ENCODE results near the gene UGT1A6. TPM values are rescaled to one million over a fixed set of nuclear protein-coding genes. Genes with fewer than 3 reads are reported as not detected.
"Not testable (repeated sequence)": the region's sequence is repeated elsewhere in the genome, so short reads cannot be mapped to it uniquely, and the experiment has no call there.

The UGT1A6 gene
- polyA plus RNA-seq, 4 donors, result 0.08 to 5.4 (median 2.9) TPM

DNA sequence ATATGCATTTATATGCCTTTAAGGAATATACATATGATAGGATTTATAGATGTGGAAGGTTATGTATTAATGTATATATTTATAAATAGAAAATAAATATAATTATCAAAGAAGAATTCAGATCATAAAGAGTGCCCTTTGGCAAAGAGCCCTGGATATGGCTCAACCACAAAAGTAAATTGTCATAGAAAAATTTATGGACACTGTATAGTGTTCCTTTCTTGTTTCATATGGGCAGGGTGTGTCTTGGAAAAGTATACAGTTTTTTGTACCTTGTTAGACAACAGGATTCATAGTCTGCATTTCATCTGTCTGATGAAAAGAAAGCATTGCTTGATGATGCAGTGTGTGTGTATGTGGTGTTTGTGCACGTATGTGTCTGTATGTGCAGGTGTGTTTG is 8.1 kb upstream of the UGT1A6 start:
- no peak for DNase-seq (ENCODE audit: low read depth in 4 of 4, low spot score in 3 of 4)

DNA sequence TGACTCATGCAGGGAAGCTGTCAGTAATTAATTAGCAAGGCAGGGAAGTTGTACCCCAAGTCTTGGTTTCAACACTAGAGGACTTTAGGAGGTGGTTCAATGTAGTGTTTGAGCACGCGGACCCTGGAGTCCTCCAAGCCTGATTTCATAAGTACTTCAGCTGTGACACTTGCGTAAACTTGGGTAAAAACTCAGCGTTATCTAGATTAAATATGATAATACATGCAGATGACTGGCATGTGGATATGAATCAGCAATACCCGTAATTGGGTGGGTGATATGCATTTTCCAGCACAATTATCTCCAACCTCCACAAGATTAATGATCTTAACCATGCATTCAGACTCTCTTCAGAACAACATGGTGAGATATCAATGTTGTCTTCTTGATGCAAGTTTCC is 5.8 kb upstream of the UGT1A6 start:
- no peak for DNase-seq (ENCODE audit: low read depth in 4 of 4, low spot score in 3 of 4)

DNA sequence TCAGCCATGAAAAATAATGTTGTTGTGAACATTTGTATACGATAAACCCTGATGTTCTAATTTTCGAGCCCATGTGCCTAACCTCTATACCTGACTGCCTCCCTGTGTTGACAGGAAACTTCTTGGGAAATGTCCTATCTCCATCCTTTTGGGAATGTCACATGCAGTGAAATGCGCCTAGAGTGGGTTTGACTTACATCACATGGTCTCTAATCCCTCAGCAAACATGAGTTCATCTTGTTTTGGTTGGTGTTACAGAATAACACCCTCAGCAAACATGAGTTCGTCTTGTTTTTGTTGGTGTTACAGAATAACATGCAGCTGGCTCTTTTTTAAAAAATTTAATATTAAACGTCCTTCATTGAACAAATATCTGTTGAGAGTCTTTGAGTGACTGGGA is 4.3 kb upstream of the UGT1A6 start:
- no peak for DNase-seq (ENCODE audit: low read depth in 4 of 4, low spot score in 3 of 4)

DNA sequence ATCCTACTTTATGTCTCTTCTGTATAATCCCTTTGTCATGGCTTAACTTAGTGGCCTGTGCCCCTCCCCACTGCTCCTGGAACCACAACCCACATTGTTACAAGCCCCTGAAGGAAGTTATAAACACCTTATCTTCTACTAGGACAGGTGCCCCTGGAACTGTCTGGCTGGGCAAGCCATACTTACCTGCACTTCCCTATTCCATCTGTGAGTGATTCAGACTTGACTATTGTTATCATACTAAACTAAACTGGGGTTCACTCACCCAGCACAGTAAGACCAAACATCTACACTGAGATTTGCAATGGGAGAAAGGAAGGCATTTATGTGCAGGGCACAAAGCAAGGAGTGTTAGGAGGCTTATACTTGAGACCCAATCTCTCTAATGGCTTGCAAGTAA is 3.7 kb upstream of the UGT1A6 start:
- no peak for DNase-seq (ENCODE audit: low read depth in 4 of 4, low spot score in 3 of 4)

DNA sequence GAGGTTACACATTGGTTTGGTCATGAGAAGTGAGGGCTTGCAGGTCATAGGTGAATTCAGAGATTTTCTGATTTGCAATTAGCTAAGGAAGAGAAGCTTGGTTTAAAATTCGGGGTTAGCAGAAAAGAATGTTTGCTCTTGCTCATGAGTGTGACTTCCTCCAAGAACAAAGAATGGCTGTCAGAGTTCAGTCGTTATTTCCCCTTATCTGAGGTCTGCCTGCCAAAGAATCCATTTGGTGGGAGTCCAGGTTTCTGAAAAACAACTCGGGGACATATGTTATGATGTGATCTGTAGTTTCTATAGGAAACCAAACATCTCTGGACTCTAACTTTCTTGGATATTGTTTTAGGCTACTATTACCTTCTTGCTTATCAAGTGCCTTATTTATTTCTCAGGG is 3.2 kb upstream of the UGT1A6 start:
- no peak for DNase-seq (ENCODE audit: low read depth in 4 of 4, low spot score in 3 of 4)

DNA sequence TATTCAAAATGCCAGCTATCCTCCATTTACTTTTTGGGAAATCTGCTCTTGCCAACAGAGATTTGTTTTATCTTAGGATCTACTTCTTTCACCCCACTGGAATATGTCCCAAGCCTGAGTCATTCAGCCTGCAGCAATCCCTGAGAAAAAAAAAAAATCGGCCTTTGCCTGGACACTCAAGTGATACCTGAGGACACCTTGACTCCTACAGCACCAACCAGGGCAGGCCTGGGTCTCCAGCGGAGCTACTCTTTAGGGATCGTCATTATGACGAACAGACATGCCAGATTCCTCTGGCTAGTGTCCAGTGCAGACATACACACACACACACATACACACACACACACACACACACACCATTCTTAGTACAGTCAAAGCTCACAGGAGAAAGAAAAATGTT is 2.2 kb upstream of the UGT1A6 start:
- no peak for DNase-seq (ENCODE audit: low read depth in 4 of 4, low spot score in 3 of 4)

DNA sequence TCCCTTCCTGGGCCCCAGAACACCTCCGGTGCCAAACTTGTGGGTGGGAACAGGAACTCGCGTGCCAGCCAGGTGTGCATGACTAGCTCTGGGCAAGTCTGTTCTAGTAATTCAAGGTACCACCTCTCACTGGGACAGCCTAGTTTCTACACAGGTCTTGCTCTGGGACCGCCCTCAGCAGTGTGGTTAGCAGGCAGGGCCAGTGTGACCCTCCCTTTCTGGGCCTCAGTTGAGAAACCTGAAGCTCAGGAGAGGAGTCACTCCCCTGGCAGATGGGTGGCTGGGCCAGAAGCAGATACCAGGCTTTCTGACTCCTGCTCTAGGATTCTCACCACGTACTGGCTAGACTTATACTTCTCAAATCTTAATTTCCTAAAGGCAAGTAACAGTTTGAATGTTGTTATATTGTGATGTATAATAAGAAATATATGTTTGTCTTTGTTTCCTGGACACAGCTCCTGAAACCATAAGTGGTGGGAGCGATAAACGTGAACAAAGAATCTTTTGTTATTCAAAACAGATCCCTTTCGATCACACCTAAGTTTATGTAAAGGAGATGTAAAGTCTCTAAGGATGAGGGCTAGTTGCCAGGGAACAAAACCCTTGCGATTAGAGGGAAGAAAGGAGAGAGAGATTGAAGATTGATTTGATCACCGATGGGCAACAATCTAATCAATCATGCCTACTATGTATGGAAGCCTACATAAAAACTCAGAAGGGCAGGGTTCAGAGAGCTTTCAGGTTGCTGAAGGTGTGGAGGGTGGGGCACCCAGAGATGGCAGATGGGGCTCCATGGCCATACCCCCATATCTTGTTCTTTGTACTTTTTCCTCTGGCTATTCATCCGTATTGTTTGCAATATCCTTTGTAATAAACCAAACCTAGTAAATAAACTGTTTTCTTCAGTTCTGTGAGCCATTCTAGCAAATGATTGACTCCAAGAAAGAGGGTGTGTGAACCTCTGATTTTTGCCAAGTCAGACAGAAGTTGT is 952 bp upstream of the UGT1A6 start:
- no peak for DNase-seq (ENCODE audit: low read depth in 4 of 4, low spot score in 3 of 4)

DNA sequence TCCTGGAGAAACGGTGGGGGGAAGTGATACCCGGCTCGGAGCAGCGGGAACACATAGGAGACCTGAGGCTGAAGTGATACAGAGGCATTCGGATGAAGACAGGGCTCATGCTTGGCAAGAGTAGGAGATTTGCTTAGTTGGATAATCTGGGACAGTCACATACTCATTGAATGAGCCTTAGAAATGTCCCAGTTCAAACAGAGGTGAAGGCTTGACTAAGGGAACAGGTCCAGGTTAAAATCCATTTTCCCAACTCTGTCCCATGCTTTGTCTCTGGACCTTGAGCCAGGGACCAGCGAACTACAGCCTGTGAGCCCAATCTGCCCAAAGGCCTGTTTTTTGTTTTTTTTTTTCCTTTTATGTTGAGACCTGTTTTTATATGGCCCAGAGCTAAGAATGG is 1.3 kb downstream of the UGT1A6 start:
- no peak for DNase-seq (ENCODE audit: low read depth in 4 of 4, low spot score in 3 of 4)

DNA sequence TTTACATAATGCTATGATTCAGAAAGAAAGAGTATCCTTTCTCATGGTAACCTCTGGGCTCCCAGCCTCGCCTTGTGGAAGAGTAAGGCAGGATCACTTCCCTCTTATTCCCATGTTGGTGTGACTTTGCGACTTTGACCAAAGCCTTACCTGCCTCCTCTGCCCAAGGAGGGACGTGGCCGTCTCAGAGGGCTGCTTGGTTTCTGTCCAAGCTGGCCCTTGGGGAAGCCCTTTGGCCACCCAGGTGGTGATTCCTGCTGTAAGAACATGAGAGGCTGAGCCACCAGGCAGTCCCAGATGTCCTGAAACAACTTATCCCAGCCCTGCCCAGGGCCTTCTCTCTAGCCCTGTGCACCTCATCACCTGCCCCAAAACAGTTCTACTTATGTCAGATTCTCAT is 6.0 kb downstream of the UGT1A6 start:
- no peak for DNase-seq (ENCODE audit: low read depth in 4 of 4, low spot score in 3 of 4)

DNA sequence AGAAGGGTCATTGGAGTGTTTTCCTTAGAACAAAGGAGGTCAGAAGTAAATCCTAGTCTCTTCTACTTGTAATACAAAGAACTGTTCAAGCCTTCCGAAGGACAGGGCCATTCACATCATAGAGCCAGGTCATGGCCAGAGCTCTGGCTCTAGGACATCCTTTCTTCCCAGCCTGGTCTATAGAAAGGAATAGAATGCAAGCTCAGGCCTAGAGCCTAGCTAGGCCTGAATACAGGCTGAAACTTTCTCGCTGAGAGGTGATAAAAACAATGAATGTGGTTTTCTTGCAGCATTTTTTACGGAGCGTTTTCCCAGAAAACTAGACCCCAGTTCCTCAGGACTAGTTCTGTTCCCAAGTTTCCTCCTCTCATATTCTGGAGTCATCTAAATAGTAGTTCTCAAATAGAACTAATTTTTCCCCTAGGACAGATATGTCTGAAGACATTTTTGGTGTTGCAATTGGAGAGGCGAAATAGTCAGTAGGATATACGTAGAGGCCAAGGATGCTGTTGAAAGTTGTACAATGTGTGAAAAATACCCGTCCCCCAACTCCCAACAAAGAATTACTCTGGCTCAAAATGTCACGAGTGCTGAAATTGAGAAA is 6.8 kb downstream of the UGT1A6 start:
- no peak for DNase-seq (ENCODE audit: low read depth in 4 of 4, low spot score in 3 of 4)

DNA sequence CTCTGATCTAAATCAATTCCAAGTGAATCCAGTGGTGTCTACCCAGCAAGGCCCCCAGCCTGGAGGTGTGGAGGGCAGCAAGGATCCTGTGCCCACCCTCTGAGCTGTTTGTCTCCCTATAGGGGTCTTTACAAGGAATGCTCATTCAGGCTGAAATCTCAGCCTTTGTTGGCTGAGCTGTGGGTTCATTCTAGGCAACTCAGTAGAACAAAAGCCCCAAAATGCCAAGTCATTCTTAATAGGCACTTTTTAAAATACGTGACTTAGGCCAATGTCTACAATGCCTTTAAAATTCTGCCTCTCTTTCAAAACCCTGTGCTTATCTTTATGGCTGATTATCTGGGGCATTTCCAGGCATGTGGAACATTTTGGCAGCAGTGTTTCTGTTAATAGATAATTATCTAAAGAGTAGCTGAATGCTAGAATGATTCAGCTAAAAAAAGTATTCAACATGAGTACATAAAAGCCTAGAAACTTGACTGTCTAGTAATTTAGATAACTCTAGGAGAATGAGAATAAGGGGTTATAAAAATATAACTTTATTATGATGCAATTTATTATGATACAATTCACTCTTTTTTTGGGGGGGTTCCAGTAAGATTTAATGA is 7.4 kb downstream of the UGT1A6 start:
- DNase-seq (ENCODE audit: low read depth in 4 of 4, low spot score in 3 of 4), result peak in 2 of 4 donors; percentile 14 to 15

DNA sequence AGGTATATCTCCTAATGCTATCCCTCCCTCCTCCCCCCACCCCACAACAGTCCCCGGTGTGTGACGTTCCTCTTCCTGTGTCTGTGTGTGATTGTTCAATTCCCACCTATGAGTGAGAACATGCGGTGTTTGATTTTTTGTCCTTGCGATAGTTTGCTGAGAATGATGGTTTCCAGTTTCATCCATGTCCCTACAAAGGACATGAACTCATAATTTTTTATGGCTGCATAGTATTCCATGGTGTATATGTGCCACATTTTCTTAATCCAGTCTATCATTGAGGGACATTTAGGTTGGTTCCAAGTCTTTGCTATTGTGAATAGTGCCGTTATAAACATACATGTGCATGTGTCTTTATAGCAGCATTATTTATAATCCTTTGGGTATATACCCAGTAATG is 8.2 kb downstream of the UGT1A6 start:
- DNase-seq (ENCODE audit: low read depth in 4 of 4, low spot score in 3 of 4), result not testable (repeated sequence)

DNA sequence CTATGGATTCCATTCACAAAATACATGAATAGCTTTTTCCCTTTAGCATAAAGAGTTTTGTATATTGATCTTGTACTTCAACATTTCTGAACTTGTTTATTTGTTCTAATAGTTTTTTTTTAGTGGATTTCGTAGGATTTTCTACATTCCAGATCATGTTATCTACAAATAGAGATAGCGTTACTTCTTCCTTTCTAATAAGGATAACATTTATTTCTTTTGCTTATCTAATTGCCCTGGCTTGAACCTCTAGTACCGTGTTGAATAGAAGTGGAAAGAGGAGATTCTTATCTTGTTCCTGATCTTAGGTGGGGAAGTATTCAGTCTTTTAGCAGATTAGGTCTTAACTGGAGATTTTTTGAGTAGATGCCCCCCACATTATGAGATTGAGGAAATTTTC is 9.5 kb downstream of the UGT1A6 start:
- DNase-seq (ENCODE audit: low read depth in 4 of 4, low spot score in 3 of 4), result no peak

DNA sequence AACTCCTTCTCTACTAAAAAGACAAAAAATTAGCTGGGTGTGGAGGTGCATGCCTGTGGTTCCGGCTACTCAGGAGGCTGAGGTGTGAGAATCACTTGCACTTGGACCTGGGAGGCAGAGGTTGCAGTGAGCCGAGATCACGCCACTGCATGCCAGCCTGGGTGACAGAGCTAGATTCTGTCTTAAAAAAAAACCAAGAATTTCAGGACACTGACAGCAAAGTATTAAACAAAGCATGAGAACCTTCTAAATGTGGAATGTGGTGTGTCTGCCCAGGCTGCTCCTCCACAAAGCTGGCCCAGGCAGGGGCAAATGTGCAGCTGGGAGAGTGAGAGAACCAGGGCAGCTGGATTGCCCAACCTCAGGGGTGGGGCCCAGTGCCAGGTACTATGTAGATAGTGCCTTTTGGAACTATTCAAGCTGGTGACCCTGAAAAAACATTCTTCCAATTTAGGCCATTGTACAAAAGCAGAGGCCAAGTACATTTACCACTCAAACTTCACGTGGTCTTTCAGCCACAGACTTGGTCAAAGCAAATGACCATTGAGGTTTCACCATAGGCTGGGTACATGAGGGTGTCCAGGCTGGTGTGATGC is 13.3 kb downstream of the UGT1A6 start:
- DNase-seq (ENCODE audit: low read depth in 4 of 4, low spot score in 3 of 4), result no peak

DNA sequence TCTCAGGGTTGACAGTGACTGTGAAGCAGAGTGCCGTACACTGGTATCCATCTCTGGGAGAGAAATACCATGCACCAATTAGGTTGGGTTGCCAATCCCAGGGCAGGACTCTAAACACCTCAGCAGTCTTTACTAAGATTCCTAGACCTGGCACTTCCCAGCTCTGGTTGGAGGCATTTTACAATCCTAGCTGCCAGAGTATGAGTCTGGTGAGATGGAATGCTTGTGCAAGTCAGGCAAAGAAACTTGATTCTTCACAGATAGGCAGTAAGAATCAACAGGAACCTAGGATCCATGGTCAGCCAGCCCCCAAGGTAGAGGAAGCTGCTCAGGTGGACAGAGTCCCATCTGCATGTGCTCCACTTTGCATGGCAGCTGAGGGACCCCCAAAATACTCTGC is 14.0 kb downstream of the UGT1A6 start:
- DNase-seq (ENCODE audit: low read depth in 4 of 4, low spot score in 3 of 4), result no peak

DNA sequence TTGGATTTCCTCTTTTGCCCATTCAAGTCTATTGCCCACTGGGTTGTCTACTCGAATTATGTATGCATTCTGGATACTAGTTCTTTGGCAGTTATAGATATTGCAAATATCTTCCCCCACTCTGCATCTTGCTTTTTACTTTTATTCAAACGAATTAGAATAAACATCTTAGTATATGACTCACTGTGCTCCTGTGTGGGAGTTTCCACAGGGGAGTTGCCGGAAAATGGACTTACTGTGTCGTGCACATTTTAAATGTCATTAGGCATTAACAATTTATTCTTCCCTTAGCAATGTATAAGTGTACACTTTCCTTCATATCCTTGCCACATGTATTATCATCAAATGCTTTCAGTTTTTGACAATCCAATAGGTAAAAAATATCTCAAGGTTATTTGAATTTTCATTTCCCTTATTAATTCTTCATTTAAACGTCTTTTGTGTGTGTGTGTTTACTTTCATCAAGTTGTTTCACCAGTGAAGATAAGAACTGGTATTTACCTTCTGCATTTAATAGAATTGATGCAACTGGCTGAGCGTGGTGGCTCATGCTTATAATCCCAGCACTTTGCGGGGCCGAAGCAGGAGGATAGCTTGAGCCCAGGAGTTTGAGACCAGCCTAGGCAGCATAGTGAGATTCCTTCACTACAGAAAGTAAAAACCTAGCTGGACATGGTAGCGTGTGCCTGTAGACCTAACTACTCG is 15.4 kb downstream of the UGT1A6 start:
- no peak for DNase-seq (ENCODE audit: low read depth in 4 of 4, low spot score in 3 of 4)

DNA sequence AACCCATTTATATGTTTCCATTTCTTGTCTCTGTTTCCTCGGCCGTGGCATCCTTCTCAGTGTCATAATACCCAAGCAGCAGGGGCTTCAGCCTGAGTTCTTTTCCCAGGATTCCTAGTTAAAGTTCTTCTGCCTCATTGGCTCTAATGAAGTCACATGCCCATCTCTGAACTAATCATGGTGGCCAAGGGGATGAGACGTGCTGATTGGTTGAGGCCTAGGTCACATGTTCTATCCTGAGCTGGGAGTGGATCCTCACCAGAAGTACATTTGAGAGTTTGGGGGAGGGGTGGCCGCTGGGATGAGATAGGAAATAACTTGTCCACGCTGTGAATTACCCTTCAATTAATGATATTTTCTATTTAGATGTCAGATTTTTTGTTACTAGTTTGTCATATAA is 16.3 kb downstream of the UGT1A6 start:
- no peak for DNase-seq (ENCODE audit: low read depth in 4 of 4, low spot score in 3 of 4)

DNA sequence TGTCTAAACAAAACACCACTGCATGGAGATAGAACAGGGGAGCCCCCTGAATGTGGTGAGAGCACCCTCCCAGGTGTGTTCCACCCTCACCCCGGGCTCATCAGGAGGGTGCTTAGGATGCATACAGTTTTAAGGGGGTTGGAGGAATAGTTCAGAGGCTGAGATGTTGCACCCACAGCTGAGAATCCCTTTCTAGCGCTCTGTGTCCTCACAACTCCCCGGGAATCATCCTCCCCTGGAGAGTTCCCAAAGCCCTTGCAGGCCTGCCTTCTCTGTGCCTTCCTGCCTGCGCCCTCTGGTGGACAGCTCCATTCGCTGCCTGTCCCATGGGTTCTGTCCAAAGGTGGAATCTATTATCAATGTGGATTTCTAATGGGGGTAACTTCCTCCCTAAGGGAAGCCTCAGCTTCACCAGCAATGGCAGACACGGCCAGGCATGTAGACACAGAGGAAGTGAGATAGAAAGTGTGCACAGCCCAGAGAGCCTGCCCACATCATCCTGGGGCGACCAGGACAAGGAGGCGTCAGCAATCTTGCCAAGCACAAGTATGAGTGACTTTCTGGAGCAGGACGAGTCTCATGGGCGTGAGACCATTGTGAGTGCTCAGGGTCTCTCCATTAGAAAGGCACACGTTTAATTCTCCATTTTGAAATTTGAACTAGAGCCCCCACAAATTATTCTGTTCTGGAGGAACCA is 18.8 kb downstream of the UGT1A6 start:
- peak in 3 of 4 donors; percentile 36 to 60 (median 51) for DNase-seq (ENCODE audit: low read depth in 4 of 4, low spot score in 3 of 4)

DNA sequence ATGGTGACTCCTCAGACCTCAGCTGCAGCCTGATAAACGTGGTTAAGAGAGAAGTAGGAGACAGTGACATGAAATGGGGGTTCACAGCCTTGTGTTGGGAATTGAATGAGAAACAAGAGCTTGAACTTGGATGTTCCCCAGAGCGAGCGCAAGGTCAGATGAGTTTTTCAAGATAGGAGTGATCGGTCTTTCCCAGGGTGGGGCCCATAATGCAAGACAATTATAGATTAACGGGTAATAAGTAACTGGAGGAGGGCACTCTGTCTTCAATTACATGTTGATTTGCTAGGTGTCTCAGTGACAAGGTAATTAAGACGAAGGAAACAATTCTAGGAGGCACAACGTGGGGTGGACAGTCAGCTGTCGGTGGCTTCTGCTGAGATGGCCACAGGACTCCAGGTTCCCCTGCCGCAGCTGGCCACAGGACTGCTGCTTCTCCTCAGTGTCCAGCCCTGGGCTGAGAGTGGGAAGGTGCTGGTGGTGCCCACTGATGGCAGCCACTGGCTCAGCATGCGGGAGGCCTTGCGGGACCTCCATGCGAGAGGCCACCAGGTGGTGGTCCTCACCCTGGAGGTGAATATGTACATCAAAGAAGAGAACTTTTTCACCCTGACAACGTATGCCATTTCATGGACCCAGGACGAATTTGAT is 20.0 kb downstream of the UGT1A6 start, which contains the start of gene UGT1A5:
UGT1A5 (plus strand) TSS at position 297 of the 651 bp plus-strand sequence; CDS start at position 382, 85 bp downstream.
- DNase-seq (ENCODE audit: low read depth in 4 of 4, low spot score in 3 of 4), result no peak

DNA sequence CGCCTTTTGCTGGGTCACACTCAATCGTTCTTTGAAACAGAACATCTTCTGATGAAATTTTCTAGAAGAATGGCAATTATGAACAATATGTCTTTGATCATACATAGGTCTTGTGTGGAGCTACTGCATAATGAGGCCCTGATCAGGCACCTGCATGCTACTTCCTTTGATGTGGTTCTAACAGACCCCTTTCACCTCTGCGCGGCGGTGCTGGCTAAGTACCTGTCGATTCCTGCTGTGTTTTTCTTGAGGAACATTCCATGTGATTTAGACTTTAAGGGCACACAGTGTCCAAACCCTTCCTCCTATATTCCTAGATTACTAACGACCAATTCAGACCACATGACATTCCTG is 20.5 kb downstream of the UGT1A6 start:
- no peak for DNase-seq (ENCODE audit: low read depth in 4 of 4, low spot score in 3 of 4)
